Cardiac muscle cell (in vitro differentiated cells and primary cell): ENCODE measurements around the gene CHRNA7. TPM values are rescaled to one million over a fixed set of nuclear protein-coding genes. Genes with fewer than 3 reads are reported as not detected.
"Not testable (repeated sequence)": the region's sequence is repeated elsewhere in the genome, so short reads cannot be mapped to it uniquely, and the experiment has no call there.

Experiments
- DNase-seq, 2 donors: peaks; one replicate each; pipeline versions ENCODE4 v3.0.0 to v3.0.0-alpha.2; 2010 to 2017; ENCODE audit warnings: low read depth in 1 of 2, low spot score in 1 of 2
- H3K27ac ChIP-seq: fragments of 200-600 bp; sonication (generic); 2 replicates; pipeline ENCODE4 v1.5.1; 2016
- H3K27me3 ChIP-seq: fragments of 200-600 bp; sonication (generic); 2 replicates; pipeline ENCODE4 v1.6.0; 2016; ENCODE audit warnings: control low read depth
- H3K36me3 ChIP-seq: fragments of 200-600 bp; sonication (generic); 2 replicates; pipeline ENCODE4 v1.5.1; 2016; ENCODE audit warnings: control low read depth
- H3K4me1 ChIP-seq: fragments of 200-600 bp; sonication (generic); 2 replicates; pipeline ENCODE4 v1.8.1; 2017; ENCODE audit warnings: low read depth, mild to moderate bottlenecking, mixed run types
- H3K4me3 ChIP-seq: fragments of 200-600 bp; sonication (generic); 2 replicates; pipeline ENCODE4 v1.5.1; 2016; ENCODE audit warnings: mild to moderate bottlenecking
- H3K9me3 ChIP-seq: fragments of 200-600 bp; sonication (generic); 2 replicates; pipeline ENCODE4 v1.5.1; 2017; ENCODE audit warnings: low read depth, mild to moderate bottlenecking, control low read depth
- polyA plus RNA-seq: library from polyadenylated mRNA; unstranded; fragments of >200 nt; fragmentation: Nextera tagmentation; extraction: Ambion mirVana; gene quantifications from 2 replicates; pipeline ENCODE4 v1.2.1, GENCODE V29; 2016
- total RNA-seq: library from RNA; depleted of rRNA; stranded (reverse); fragments of >200 nt; gene quantifications from 2 replicates; pipeline ENCODE4 v1.2.3, GENCODE V29; 2016
- TF ChIP-seq, protein P1 (sequence below): IDR thresholded peaks from 2 replicates; pipeline ENCODE4 v1.5.1; 2012; ENCODE audit warnings: low read depth, mild to moderate bottlenecking, low read length

CHRNA7 gene
- total and polyA plus RNA-seq, 2 experiments from 2014 or later = 4.1 to 7.7 TPM

DNA sequence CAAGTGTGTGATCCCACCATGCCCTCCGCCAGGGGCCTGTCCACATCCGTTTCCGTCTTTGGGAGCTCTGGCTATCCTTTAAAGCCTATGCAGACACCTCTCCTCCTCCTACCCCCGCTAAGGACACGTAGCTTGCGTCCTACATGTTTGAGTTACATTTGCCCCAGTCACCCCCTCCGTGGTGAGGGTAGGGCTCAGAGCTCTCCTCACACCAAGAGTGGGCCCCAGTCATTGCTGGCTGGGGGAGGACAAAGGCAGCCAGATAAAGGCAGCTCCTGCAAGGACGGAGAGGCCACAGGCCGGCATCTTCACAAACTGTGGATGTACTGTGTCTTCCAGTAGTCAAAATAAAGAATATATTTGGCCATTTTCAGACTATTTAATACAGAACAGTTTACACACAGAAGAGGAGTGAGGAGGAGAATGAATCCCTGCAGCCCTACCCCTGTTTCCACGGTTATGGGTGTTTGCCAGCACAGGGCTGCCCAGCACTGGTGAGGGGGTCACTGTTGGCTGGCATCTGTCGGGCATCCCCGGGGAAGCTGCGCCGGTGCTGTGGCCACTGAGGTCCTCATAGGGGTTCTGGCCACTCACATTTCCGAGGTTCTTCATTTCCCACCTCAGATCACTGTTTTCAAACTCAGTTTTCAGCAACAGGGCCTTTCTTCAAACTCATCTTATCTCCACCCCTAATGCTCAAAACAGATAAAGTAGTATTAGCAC is 118.7 kb downstream of the CHRNA7 start:
- Histone ChIP-seq H3K4me1 (no peaks in the 10 kb centered on the region), H3K36me3 (no peaks in the 10 kb centered on the region), H3K27me3 (no peaks in the 10 kb centered on the region), H3K4me3 (no peak overlapping the region), H3K27ac (no peak overlapping the region), H3K9me3 (no peaks in the 10 kb centered on the region)
- no peak for DNase-seq
- TF ChIP-seq, protein P1, sequence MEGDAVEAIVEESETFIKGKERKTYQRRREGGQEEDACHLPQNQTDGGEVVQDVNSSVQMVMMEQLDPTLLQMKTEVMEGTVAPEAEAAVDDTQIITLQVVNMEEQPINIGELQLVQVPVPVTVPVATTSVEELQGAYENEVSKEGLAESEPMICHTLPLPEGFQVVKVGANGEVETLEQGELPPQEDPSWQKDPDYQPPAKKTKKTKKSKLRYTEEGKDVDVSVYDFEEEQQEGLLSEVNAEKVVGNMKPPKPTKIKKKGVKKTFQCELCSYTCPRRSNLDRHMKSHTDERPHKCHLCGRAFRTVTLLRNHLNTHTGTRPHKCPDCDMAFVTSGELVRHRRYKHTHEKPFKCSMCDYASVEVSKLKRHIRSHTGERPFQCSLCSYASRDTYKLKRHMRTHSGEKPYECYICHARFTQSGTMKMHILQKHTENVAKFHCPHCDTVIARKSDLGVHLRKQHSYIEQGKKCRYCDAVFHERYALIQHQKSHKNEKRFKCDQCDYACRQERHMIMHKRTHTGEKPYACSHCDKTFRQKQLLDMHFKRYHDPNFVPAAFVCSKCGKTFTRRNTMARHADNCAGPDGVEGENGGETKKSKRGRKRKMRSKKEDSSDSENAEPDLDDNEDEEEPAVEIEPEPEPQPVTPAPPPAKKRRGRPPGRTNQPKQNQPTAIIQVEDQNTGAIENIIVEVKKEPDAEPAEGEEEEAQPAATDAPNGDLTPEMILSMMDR = no peak

GRCh38 chr15:32152574-32152973 is 122.3 kb downstream of the CHRNA7 start:
- TF ChIP-seq, protein P1 = no peak
- no peak for DNase-seq
- H3K27ac ChIP-seq = no peak overlapping the region

GRCh38 chr15:32153868-32154623 is 123.7 kb downstream of the CHRNA7 start:
- H3K4me1 ChIP-seq, H3K27ac ChIP-seq: not testable (repeated sequence)

More at GRCh38 chr15:32152574-32152973, 122.3 kb downstream of the CHRNA7 start:
- no peaks in the 10 kb centered on the region for H3K4me1 ChIP-seq
- H3K4me3 ChIP-seq = no peak overlapping the region
- no peaks in the 10 kb centered on the region for H3K9me3 ChIP-seq
- H3K36me3 ChIP-seq = no peaks in the 10 kb centered on the region
- no peaks in the 10 kb centered on the region for H3K27me3 ChIP-seq

GRCh38 chr15:32162143-32162542 is 131.8 kb downstream of the CHRNA7 start:
- not testable (repeated sequence) for H3K27me3 ChIP-seq, H3K4me1 ChIP-seq, H3K27ac ChIP-seq, H3K4me3 ChIP-seq, H3K36me3 ChIP-seq, DNase-seq, H3K9me3 ChIP-seq

More at GRCh38 chr15:32153868-32154623, 123.7 kb downstream of the CHRNA7 start:
- not testable (repeated sequence) for H3K27me3 ChIP-seq, DNase-seq, H3K9me3 ChIP-seq, H3K4me3 ChIP-seq, H3K36me3 ChIP-seq

GRCh38 chr15:32164065-32164464 is 133.8 kb downstream of the CHRNA7 start:
- not testable (repeated sequence) for H3K4me1 ChIP-seq, DNase-seq, H3K36me3 ChIP-seq, H3K9me3 ChIP-seq, H3K27ac ChIP-seq, H3K4me3 ChIP-seq, H3K27me3 ChIP-seq

DNA sequence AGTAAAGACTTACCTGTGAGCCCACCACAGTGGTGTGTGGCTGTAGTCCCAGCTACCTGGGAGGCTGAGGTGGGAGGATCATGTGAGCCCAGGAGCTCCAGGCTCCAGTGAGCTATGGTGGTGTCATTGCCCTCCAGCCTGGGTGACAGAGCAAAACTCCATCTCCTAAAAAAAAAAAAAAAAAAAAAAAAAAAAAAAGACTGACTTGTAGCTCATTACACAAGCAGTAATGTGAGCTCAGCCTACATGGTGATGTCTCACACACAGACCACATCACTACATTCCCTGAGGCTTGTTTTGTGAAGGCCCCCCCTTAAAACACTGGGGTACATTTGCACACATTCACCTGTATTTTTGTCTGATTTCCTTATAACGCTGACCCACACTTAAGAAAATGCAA is 134.4 kb downstream of the CHRNA7 start:
- DNase-seq, H3K27ac ChIP-seq, H3K4me1 ChIP-seq, H3K36me3 ChIP-seq, H3K27me3 ChIP-seq, H3K4me3 ChIP-seq, H3K9me3 ChIP-seq: not testable (repeated sequence)

DNA sequence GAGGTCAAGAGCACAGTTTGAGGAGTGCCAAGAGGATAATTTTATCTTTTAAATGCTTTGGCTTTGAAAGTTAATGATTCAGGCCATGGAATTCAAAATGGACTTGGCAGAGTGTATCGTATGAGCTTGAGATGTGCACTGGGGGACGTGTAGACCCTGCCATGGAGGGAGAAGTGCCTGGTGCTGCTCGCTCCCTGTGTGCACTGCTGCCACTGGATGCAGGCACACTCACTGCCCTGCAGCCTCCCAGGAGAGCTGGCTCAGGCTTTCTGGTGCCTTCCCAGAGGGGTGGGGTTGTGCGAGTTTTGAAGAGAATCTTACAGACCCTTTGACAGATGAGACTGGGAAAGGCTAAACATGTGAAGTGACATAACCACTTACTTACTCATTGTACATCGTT is 135.5 kb downstream of the CHRNA7 start:
- not testable (repeated sequence) for H3K27ac ChIP-seq, H3K9me3 ChIP-seq, H3K27me3 ChIP-seq, DNase-seq, H3K36me3 ChIP-seq, H3K4me3 ChIP-seq, H3K4me1 ChIP-seq

DNA sequence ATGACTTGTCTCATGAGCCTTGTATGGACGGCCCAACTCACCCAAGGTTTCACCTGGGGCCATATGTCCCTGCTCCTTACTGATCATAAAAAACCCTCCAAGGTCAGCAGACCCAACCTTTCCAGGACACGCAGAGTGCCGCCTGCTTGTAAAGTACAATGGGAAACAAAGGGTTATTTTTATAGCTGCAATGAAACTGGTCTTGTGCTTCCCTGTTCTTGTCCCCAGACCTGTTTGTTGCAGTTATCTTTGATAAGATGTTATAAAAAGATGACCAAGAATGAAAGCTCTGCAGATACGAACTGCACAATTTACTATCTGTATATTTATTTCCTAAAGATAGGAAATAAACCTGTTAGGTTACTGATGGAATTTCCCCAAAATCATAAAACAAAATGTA is 136.0 kb downstream of the CHRNA7 start:
- H3K4me3 ChIP-seq, H3K9me3 ChIP-seq, H3K27ac ChIP-seq, DNase-seq, H3K36me3 ChIP-seq, H3K27me3 ChIP-seq, H3K4me1 ChIP-seq: not testable (repeated sequence)

DNA sequence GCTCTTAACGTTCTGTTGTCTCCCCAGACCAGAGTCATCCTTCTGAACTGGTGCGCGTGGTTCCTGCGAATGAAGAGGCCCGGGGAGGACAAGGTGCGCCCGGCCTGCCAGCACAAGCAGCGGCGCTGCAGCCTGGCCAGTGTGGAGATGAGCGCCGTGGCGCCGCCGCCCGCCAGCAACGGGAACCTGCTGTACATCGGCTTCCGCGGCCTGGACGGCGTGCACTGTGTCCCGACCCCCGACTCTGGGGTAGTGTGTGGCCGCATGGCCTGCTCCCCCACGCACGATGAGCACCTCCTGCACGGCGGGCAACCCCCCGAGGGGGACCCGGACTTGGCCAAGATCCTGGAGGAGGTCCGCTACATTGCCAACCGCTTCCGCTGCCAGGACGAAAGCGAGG is 137.6 kb downstream of the CHRNA7 start:
- not testable (repeated sequence) for H3K4me3 ChIP-seq, DNase-seq, H3K9me3 ChIP-seq, H3K27me3 ChIP-seq, H3K36me3 ChIP-seq, H3K4me1 ChIP-seq, H3K27ac ChIP-seq

DNA sequence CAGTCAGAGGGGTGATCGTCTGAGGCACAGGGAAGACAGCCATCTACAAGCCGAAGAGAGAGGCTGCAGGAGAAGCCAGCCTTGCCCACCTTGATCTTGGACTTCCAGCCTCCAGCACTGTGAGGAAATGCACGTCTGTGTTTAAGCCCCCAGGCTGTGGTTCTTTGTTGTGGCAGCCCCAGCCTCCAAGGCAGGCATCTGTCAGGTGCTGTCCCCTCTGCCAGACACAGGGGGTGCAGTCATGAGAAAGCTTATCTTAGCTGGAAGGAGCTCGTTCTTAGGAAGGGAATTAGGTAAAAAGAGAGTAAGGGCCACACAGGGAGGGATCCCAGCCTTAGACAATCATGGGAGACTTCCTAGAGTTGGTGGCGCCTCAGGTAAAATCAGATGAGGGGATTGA is 150.3 kb downstream of the CHRNA7 start:
- not testable (repeated sequence) for DNase-seq, H3K4me1 ChIP-seq, H3K36me3 ChIP-seq, H3K4me3 ChIP-seq, H3K27me3 ChIP-seq, H3K9me3 ChIP-seq, H3K27ac ChIP-seq

DNA sequence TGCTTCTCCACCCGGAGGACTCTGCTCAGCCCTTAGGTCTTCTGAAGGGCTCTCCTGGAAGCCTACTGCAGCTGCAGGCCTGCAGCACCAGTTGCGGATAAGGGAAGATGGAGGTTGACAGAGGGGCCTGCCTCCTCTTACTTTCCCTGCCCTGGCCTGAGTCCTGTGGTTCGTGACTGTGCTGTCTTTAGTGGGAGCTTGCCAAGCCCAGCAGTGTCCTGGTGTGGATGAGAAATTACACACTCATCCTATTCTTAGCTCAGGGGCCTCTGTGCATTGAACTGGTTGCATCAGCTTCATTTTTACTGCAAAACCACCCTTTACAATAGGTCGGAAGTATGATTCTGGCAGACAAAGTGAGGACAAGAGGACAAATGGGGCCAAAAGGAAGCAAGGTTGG is 163.5 kb downstream of the CHRNA7 start:
- not testable (repeated sequence) for H3K36me3 ChIP-seq, H3K27me3 ChIP-seq, H3K4me1 ChIP-seq, H3K4me3 ChIP-seq, H3K27ac ChIP-seq, DNase-seq, H3K9me3 ChIP-seq

GRCh38 chr15:32196206-32196605 is 165.9 kb downstream of the CHRNA7 start:
- not testable (repeated sequence) for H3K4me3 ChIP-seq, H3K27me3 ChIP-seq, H3K4me1 ChIP-seq, DNase-seq, H3K36me3 ChIP-seq, H3K9me3 ChIP-seq, H3K27ac ChIP-seq
